Adrenal gland (tissue), 12 donors: ENCODE results near the gene PDYN. TPM values are rescaled to one million over a fixed set of nuclear protein-coding genes. Genes with fewer than 3 reads are reported as not detected.
A peak's percentile ranks its signal among the peaks of the same experiment; 100 is the strongest.

Source experiments
- DNase-seq, 7 donors: peaks; one replicate each; pipeline ENCODE4 v3.0.0-alpha.2; 2019 to 2020
- H3K27ac ChIP-seq, 5 donors: fragments of 200-600 bp; sonication (generic) in 4 of 5; 1 replicate in 3 of 5; 2 replicates in 2 of 5; pipeline versions ENCODE4 v1.5.1 to v1.8.0; 2016 to 2020; ENCODE audit warnings: mild to moderate bottlenecking in 1 of 5
- H3K27me3 ChIP-seq: fragments of 200-600 bp; 2 replicates; pipeline ENCODE4 v1.8.0; 2021
- H3K36me3 ChIP-seq, 2 donors: fragments of 200-600 bp; replicated peaks in 1 of 2; 1 replicate in 1 of 2; 2 replicates in 1 of 2; pipeline versions ENCODE4 v1.5.1 to v1.8.0; 2018 to 2022
- H3K4me1 ChIP-seq, 2 donors: fragments of 200-600 bp; replicated peaks in 1 of 2; 1 replicate in 1 of 2; 2 replicates in 1 of 2; pipeline versions ENCODE4 v1.5.1 to v1.8.0; 2018 to 2021
- H3K4me3 ChIP-seq, 4 donors: fragments of 200-600 bp; sonication (generic) in 3 of 4; one replicate each; pipeline ENCODE4 v1.5.1; 2016 to 2018
- H3K9me3 ChIP-seq, 3 donors: fragments of 200-600 bp; sonication (generic) in 1 of 3; replicated peaks in 1 of 3; 1 replicate in 2 of 3; 2 replicates in 1 of 3; pipeline versions ENCODE4 v1.5.1 to v1.8.0; 2016 to 2021
- CTCF ChIP-seq, 6 experiments: fragments of 450-650 bp in 4 of 6; fragments of 200-600 bp in 2 of 6; sonication (generic) in 1 of 6; IDR thresholded peaks; 1 replicate in 5 of 6; 2 replicates in 1 of 6; pipeline versions ENCODE4 v1.5.1 to v1.8.0; 2016 to 2021; ENCODE audit warnings: antibody characterized with exemption in 6 of 6, mild to moderate bottlenecking in 2 of 6, moderate library complexity in 1 of 6
- POLR2A ChIP-seq, 2 donors: fragments of 450-650 bp; IDR thresholded peaks; one replicate each; pipeline ENCODE4 v1.6.1; 2017; ENCODE audit warnings: antibody characterized with exemption in 2 of 2, mild to moderate bottlenecking in 2 of 2, moderate library complexity in 1 of 2
- WGBS, 4 donors: extraction: QIAGEN DNeasy Blood & Tissue Kit in 2 of 4; methylation state at CpG; one replicate each; pipeline versions ENCODE4 v1.1.5 to v1.1.7; 2013 to 2017; 5-methylcytosine and 5-hydroxymethylcytosine counted together
- intact Hi-C, 2 donors: fragments of 100-400 bp; cut with DNase I; formaldehyde crosslinking; loops; one replicate each; pipeline versions ENCODE4 v1.14.1 to v1.15.0; 2022 to 2023
- polyA plus RNA-seq, 3 donors: library from polyadenylated mRNA; stranded (reverse); fragments of 200-250 nt in 2 of 3; fragments of 350-450 nt in 1 of 3; fragmentation: Illumina TruSeq in 1 of 3; extraction: RNeasy Lipid Tissue Mini Kit (QIAGEN cat#74804) in 1 of 3; gene quantifications; one replicate each; pipeline ENCODE4 v1.2.3, GENCODE V29; 2013 to 2014
- total RNA-seq, 9 donors: library from RNA; depleted of rRNA in 4 of 9; stranded (reverse); fragments of >200 nt in 4 of 9; fragments of 120-200 nt in 1 of 9; fragmentation: NEBNext Ultra II Directional in 1 of 9; extraction: Animal tissue kit (Norgen Biotek cat#: 25700) in 1 of 9; gene quantifications; one replicate each; pipeline versions ENCODE4 v1.1.0 to v1.2.4, GENCODE V29; 2013 to 2023
- donor health status: healthy with polysubstance abuse.
- donor health status: Bipolar disorder and iron deficiency.
- donor health status: DM: yes; HTN: yes; CAD: no.
- donor health status: DM: no; HTN: no; CAD: no.
- donor health status: DM: no; HTN: no; CAD: no.
- donor health status: DM: yes; HTN: yes; CAD: no.

PDYN gene
- total and polyA plus RNA-seq, 12 donors, result not detected

- intact Hi-C loops, result loop anchor here (10.0 kb wide), 2 partner anchors 48 to 138 kb away; partner anchors contain the start of gene SIRPA (in 1 of the 2)
- Histone ChIP-seq H3K4me3 (no peak overlapping the region), H3K36me3 (no peaks in the 10 kb centered on the region), H3K27ac (no peak overlapping the region), H3K4me1 (peaks cover 27 to 48% of the 10 kb centered on the region in 2 donors), H3K27me3 (no peaks in the 10 kb centered on the region), H3K9me3 (no peaks in the 10 kb centered on the region)
- TF ChIP-seq POLR2A (IDR thresholded peaks at IDR 0.05) (no peak), CTCF (IDR thresholded peaks at IDR 0.05) (no peak)
- DNase-seq, result no peak
- 58 to 66% (median 62%) methylated on average over 13 of the region's 13 CpGs for WGBS, 4 donors
Observed at GRCh38 chr20:1942486-1943274, 51.2 kb downstream of the PDYN start.

- TF ChIP-seq CTCF (IDR thresholded peaks at IDR 0.05), result no peak
- TF ChIP-seq POLR2A (IDR thresholded peaks at IDR 0.05), result no peak
Observed at GRCh38 chr20:1942061-1942460, 51.8 kb downstream of the PDYN start.

GRCh38 chr20:1941226-1941625, 52.6 kb downstream of the PDYN start:
- DNase-seq, result peak in 5 of 7 donors; percentile 42 to 70 (median 48)
- Histone ChIP-seq H3K27ac (peak overlapping the region in 1 of 5 donors; percentile 14), H3K4me1 (peaks cover 27 to 47% of the 10 kb centered on the region in 2 donors)

More at GRCh38 chr20:1942061-1942460, 51.8 kb downstream of the PDYN start:
- H3K9me3 ChIP-seq, result no peaks in the 10 kb centered on the region
- no peaks in the 10 kb centered on the region for H3K36me3 ChIP-seq
- no peak overlapping the region for H3K27ac ChIP-seq
- no peaks in the 10 kb centered on the region for H3K27me3 ChIP-seq
- peak in 1 of 7 donors; percentile 43 for DNase-seq
- no peak overlapping the region for H3K4me3 ChIP-seq
- 59 to 63% (median 61%) methylated on average over 7 of the region's 7 CpGs for WGBS, 4 donors
- intact Hi-C loops, result loop anchor here (10.0 kb wide), 2 partner anchors 47 to 137 kb away; partner anchors contain the start of gene SIRPA (in 1 of the 2)
- H3K4me1 ChIP-seq, result peaks cover 27 to 48% of the 10 kb centered on the region in 2 donors

More at GRCh38 chr20:1941226-1941625, 52.6 kb downstream of the PDYN start:
- no peaks in the 10 kb centered on the region for H3K27me3 ChIP-seq
- H3K9me3 ChIP-seq, result no peaks in the 10 kb centered on the region
- intact Hi-C loops, result loop anchor here (10.0 kb wide), 2 partner anchors 46 to 136 kb away; partner anchors contain the start of gene SIRPA (in 1 of the 2)
- 33 to 65% (median 38%) methylated on average over 2 to 8 of the region's 8 CpGs for WGBS, 4 donors
- H3K36me3 ChIP-seq, result no peaks in the 10 kb centered on the region
- no peak overlapping the region for H3K4me3 ChIP-seq
- no peak for TF ChIP-seq CTCF (IDR thresholded peaks at IDR 0.05)
- TF ChIP-seq POLR2A (IDR thresholded peaks at IDR 0.05), result no peak
